CD4-positive, alpha-beta T cell treated with Interleukin-10 for 1 hour (primary cell): ENCODE measurements around the gene MVP.
A peak's percentile ranks its signal among the peaks of the same experiment; 100 is the strongest.

ENCODE experiments used
- DNase-seq: peaks from one replicate; pipeline ENCODE4 v3.0.0-alpha.2; 2020

MVP gene

DNA sequence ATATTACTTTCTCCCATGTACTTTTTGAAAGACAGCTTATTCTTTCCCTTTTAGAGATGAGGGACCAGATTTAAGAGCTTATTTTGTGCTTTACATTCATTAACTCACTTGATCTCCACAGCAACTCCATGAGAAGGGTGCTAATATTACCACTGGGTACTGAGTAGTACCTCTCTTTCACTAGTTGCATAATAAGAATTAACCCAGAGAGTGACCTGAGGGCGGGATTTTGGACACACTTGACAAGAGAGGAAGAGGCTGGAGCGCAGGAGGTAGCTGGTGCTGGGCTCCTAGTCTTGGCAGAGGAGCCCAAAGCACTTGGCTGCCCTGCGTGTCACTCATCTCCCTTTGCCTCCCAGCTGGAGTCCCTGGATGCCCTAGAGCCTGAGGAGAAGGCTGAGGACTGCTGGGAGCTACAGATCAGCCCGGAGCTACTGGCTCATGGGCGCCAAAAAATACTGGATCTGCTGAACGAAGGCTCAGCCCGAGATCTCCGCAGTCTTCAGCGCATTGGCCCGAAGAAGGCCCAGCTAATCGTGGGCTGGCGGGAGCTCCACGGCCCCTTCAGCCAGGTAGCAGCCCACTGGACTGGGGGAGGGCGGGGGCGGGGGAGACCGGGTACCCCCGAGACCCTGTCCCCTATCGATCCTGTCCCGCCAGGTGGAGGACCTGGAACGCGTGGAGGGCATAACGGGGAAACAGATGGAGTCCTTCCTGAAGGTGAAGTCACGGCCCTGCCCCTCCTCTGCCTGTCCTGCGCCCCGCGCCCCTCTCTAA, 15.6 kb upstream of the MVP start:
- no peak for DNase-seq

GRCh38 chr16:29805232-29806098, 14.8 kb upstream of the MVP start:
- DNase-seq, result peak; percentile 98

GRCh38 chr16:29806099-29806579, 14.1 kb upstream of the MVP start, which contains the start of gene MAZ:
MAZ (plus strand) TSS chr16:29806529; CDS start chr16:29806702, 173 bp downstream.
- DNase-seq, result no peak

DNA sequence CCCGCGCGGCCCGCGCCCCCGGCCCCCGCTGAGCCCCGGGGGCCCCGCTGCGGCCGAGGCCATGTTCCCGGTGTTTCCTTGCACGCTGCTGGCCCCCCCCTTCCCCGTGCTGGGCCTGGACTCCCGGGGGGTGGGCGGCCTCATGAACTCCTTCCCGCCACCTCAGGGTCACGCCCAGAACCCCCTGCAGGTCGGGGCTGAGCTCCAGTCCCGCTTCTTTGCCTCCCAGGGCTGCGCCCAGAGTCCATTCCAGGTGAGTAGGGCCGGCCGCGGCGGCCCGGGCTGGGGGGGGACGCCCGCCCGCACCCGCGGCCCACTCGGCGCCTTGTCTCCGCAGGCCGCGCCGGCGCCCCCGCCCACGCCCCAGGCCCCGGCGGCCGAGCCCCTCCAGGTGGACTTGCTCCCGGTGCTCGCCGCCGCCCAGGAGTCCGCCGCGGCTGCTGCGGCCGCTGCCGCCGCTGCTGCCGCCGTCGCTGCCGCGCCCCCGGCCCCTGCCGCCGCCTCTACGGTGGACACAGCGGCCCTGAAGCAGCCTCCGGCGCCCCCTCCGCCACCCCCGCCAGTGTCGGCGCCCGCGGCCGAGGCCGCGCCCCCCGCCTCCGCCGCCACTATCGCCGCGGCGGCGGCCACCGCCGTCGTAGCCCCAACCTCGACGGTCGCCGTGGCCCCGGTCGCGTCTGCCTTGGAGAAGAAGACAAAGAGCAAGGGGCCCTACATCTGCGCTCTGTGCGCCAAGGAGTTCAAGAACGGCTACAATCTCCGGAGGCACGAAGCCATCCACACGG, 13.4 kb upstream of the MVP start:
- peak; percentile 52 for DNase-seq

GRCh38 chr16:29807426-29808218, 12.6 kb upstream of the MVP start:
- peak; percentile 91 for DNase-seq

DNA sequence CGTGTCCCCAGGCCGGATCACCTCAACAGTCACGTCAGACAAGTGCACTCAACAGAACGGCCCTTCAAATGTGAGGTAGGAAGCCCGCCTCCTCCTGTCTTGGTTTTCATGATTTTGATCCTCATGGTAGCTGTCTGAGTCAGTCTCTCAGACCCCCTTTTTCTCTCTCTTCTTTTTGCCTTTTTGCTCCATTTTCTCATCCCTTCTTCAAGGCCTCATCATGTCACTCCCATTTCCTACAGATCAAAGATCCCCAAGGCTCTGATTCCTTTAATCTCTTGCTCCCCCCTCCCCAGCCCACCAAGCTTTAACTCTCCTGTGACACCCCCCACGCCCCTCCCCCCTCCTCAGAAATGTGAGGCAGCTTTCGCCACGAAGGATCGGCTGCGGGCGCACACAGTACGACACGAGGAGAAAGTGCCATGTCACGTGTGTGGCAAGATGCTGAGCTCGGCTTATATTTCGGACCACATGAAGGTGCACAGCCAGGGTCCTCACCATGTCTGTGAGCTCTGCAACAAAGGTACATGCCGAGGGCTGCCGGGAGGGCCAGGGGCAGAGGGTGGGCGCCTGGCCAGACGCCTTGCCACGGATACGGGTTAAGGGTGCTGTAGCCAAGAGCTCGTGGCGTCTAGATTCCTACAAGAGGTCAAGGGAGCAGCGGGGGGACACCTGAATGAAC, 11.9 kb upstream of the MVP start:
- peak; percentile 54 for DNase-seq

DNA sequence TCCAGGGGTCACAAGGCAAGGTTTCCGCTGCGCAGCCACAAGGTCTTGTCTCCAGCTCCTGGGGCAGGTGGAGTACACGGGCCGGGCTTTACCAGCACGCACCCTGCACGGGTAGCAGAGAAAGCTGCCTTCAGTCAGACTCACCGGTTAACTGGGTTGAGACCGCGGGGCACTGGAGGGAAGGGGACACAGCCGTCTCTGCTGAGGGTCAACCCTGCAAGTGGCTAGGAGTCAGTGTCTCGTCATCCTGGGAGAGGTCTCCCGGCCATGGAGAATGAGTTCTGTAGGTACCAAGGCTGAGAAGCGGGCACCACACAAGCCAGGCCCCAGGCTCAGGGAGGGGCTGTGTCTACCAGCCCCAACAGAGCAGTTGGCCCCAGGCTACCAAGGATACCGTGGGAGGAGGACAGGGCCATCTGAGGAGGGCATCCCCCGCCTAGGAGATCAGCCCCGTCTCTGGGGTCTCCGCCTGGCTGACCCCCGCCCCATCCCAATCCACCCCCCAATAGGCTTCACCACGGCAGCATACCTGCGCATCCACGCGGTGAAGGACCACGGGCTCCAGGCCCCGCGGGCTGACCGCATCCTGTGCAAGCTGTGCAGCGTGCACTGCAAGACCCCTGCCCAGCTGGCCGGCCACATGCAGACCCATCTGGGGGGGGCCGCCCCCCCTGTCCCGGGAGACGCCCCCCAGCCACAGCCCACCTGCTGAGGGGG, 11.1 kb upstream of the MVP start:
- DNase-seq, result no peak

DNA sequence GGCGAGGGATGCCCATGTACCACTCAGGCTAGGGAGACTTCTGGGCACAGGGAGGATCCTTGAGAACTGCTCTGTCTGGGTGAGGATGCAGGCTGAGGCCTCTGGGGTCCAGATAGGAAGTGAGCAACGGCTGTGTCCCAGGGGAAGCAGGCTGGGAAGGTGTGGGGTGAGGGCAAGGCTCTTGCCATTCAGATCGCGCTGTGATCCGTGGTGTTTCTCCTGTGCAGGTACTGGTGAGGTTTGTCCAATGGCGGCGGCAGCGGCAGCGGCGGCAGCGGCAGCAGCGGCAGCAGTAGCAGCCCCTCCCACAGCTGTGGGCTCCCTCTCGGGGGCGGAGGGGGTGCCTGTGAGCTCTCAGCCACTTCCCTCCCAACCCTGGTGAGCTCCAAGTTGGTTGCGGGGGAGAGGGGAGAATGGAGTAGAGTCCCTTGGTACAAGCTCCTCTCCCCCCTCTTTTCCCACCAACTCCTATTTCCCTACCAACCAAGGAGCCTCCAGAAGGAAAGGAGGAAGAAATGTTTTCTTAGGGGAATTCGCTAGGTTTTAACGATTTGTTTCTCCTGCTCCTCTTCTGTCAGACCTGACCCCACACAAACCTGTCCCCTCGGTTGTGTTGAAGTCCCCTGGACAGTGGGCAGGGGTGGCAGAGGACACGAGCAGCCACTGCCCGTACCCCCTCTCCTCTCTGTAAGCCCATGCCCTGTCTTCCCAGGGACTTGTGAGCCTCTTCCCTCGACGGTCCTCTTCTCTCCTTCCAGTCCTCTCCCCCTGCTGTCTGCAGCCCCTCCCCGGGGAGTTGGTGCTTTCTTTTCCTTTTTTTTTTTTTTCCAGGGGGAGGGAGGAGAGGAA, 10.2 kb upstream of the MVP start:
- DNase-seq, result peak; percentile 63

GRCh38 chr16:29810699-29811169, 9.5 kb upstream of the MVP start:
- no peak for DNase-seq

GRCh38 chr16:29811170-29811895, 8.9 kb upstream of the MVP start:
- peak; percentile 84 for DNase-seq

GRCh38 chr16:29811896-29812665, 8.2 kb upstream of the MVP start, which contains the start of gene PRRT2:
PRRT2 (plus strand) TSS chr16:29812193; CDS start chr16:29813055, 862 bp downstream.
- DNase-seq, result peak; percentile 62

DNA sequence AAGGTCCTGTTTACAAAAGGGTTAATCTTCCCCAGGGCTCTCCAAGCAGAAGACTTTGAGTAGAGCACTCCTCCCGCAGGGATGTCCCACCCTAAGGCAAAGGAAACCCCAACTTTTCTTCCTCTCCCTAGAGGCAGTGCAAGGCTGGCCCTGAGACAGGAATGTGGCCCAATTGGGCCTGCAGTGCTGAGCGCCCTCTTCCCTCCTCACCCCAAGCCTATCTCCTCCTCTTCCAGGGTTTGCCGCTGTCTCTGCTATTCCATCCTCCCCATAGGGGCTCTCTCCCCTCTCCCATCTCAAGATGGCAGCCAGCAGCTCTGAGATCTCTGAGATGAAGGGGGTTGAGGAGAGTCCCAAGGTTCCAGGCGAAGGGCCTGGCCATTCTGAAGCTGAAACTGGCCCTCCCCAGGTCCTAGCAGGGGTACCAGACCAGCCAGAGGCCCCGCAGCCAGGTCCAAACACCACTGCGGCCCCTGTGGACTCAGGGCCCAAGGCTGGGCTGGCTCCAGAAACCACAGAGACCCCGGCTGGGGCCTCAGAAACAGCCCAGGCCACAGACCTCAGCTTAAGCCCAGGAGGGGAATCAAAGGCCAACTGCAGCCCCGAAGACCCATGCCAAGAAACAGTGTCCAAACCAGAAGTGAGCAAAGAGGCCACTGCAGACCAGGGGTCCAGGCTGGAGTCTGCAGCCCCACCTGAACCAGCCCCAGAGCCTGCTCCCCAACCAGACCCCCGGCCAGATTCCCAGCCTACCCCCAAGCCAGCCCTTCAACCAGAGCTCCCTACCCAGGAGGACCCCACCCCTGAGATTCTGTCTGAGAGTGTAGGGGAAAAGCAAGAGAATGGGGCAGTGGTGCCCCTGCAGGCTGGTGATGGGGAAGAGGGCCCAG, 7.3 kb upstream of the MVP start:
- DNase-seq, result no peak

- no peak for DNase-seq
These were observed 6.4 kb upstream of the MVP start for GRCh38 chr16:29813644-29814562.

- DNase-seq, result no peak
These were observed 5.7 kb upstream of the MVP start for GRCh38 chr16:29814592-29814991.

- no peak for DNase-seq
These were observed 5.1 kb upstream of the MVP start for GRCh38 chr16:29815032-29815721.
